K562 (cell line): Measurements from ENCODE around the gene ITGA2B. TPM values are rescaled to one million over a fixed set of nuclear protein-coding genes. Genes with fewer than 3 reads are reported as not detected.

Source experiments
- ETV6 ChIP-seq, 3 experiments: fragments of 150-350 bp in 1 of 3; sonication (generic) in 1 of 3; formaldehyde crosslinking in 1 of 3; IDR thresholded peaks; 2 replicates each; pipeline versions ENCODE4 v1.6.1 to v1.8.0; 2014 to 2022; ENCODE audit warnings: borderline replicate concordance in 2 of 3, low read depth in 2 of 3, antibody characterized with exemption in 1 of 3, low read length in 1 of 3, mild to moderate bottlenecking in 1 of 3, missing genetic modification reagents in 1 of 3
- HNRNPUL1 ChIP-seq: fragments of 200-400 bp; formaldehyde crosslinking; IDR thresholded peaks from 2 replicates; pipeline ENCODE4 v1.6.1; 2017; ENCODE audit warnings: low read length
- MTA2 ChIP-seq: fragments of 450-650 bp; IDR thresholded peaks from 2 replicates; pipeline ENCODE4 v1.6.1; 2016; ENCODE audit warnings: low read depth
- MYNN ChIP-seq, 2 experiments: sonication (generic); formaldehyde crosslinking in 1 of 2; IDR thresholded peaks; 2 replicates each; pipeline versions ENCODE4 v1.5.0 to v1.6.1; 2016 to 2020; ENCODE audit warnings: antibody characterized with exemption in 1 of 2, missing genetic modification reagents in 1 of 2
- POLR2H ChIP-seq: IDR thresholded peaks from 2 replicates; pipeline ENCODE4 v1.6.1; 2016; ENCODE audit warnings: missing genetic modification characterization, low read depth, mild to moderate bottlenecking, control low read depth, missing compliant biosample characterization, moderate library complexity
- POLR3A ChIP-seq: IDR thresholded peaks from 2 replicates; pipeline ENCODE4 v1.6.1; 2011; ENCODE audit warnings: borderline replicate concordance, mild to moderate bottlenecking, moderate library complexity; ENCODE audit not compliant: insufficient read length, insufficient read depth; ENCODE audit errors: extremely low read depth
- POU5F1 ChIP-seq: fragments of 150-350 bp; IDR thresholded peaks from 2 replicates; pipeline ENCODE4 v1.6.1; 2014; ENCODE audit warnings: borderline replicate concordance, low read length, low read depth, mild to moderate bottlenecking; ENCODE audit not compliant: partially characterized antibody
- PPARD ChIP-seq: fragments of 250-450 bp; sonication (Bioruptor Pico); IDR thresholded peaks from 2 replicates; pipeline ENCODE4 v1.8.0; 2022; ENCODE audit warnings: inconsistent platforms, mild to moderate bottlenecking, moderate library complexity
- RAD21 ChIP-seq, 2 experiments: fragments of 250-450 bp in 1 of 2; fragments of 450-650 bp in 1 of 2; sonication (Bioruptor Pico) in 1 of 2; formaldehyde crosslinking in 1 of 2; IDR thresholded peaks in 1 of 2; conservative IDR thresholded peaks in 1 of 2; 2 replicates each; pipeline versions ENCODE4 v1.4.0 to v1.8.0; 2020 to 2022; ENCODE audit warnings: mild to moderate bottlenecking in 2 of 2, moderate library complexity in 1 of 2
- RBM17 ChIP-seq: fragments of 200-400 bp; formaldehyde crosslinking; IDR thresholded peaks from 2 replicates; pipeline ENCODE4 v1.6.1; 2017; ENCODE audit warnings: low read depth, mild to moderate bottlenecking, low read length, borderline replicate concordance
- REST ChIP-seq, 2 experiments: fragments of 450-650 bp; formaldehyde crosslinking in 1 of 2; IDR thresholded peaks; 2 replicates each; pipeline versions ENCODE4 v1.4.0 to v1.6.1; 2014 to 2020; ENCODE audit warnings: mild to moderate bottlenecking in 2 of 2, borderline replicate concordance in 1 of 2, low read depth in 1 of 2
- SETDB1 ChIP-seq: IDR thresholded peaks from one replicate; pipeline ENCODE4 v1.6.1; 2012; ENCODE audit warnings: low read length, control low read depth, inconsistent platforms
- SMARCC2 ChIP-seq: fragments of 450-650 bp; IDR thresholded peaks from 2 replicates; pipeline ENCODE4 v1.6.1; 2017; ENCODE audit warnings: antibody characterized with exemption, moderate library complexity, mild to moderate bottlenecking, low read depth
- SMC3 ChIP-seq: conservative IDR thresholded peaks from 2 replicates; pipeline ENCODE4 v1.6.1; 2011; ENCODE audit warnings: low read depth, low read length, improper control_type of control experiment; ENCODE audit not compliant: insufficient read depth
- SNIP1 ChIP-seq: fragments of 450-650 bp; IDR thresholded peaks from 2 replicates; pipeline ENCODE4 v1.7.1; 2017; ENCODE audit warnings: low read depth, mild to moderate bottlenecking
- TEAD4 ChIP-seq, 2 experiments: sonication (generic) in 1 of 2; formaldehyde crosslinking in 1 of 2; IDR thresholded peaks; 2 replicates each; pipeline versions ENCODE4 v1.6.1 to v1.8.0; 2012 to 2022; ENCODE audit warnings: borderline replicate concordance in 1 of 2, inconsistent platforms in 1 of 2, low read length in 1 of 2, mild to moderate bottlenecking in 1 of 2, missing genetic modification reagents in 1 of 2
- ZC3H11A ChIP-seq: IDR thresholded peaks from 2 replicates; pipeline ENCODE4 v1.6.1; 2012; ENCODE audit warnings: low read depth, low read length, improper control_type of control experiment
- ZNF699 ChIP-seq: fragments of 250-450 bp; sonication (Bioruptor Pico); IDR thresholded peaks from 2 replicates; pipeline ENCODE4 v1.8.0; 2021; ENCODE audit warnings: mild to moderate bottlenecking, moderate library complexity; ENCODE audit not compliant: insufficient replicate concordance
- polyA plus RNA-seq, 8 experiments: library from polyadenylated mRNA; depleted of rRNA in 4 of 8; stranded (reverse) in 5 of 8; unstranded in 3 of 8; fragments of >200 nt; fragmentation: Nextera tagmentation in 2 of 8; fragmentation: Illumina TruSeq in 1 of 8; extraction: Ambion mirVana in 2 of 8; extraction: Trizol in 1 of 8; gene quantifications; 2 replicates each; pipeline versions ENCODE4 v1.2.1 to v1.2.3, GENCODE V29; 2011 to 2014; ENCODE audit warnings: inconsistent platforms in 1 of 8, missing spikeins in 1 of 8
- total RNA-seq, 7 experiments: library from RNA; depleted of rRNA in 6 of 7; stranded (reverse); fragments of >200 nt in 6 of 7; fragmentation: Illumina TruSeq in 2 of 7; extraction: Trizol in 2 of 7; gene quantifications; 2 replicates each; pipeline versions ENCODE4 v1.2.1 to v1.2.3, GENCODE V29; 2011 to 2021; ENCODE audit warnings: low replicate concordance in 1 of 7

The ITGA2B gene
- total and polyA plus RNA-seq, 9 of the 15 experiments (the other 6 are each of a cell fraction or from before 2014, with no cell fraction given), result 1.1 to 26.4 (median 5.6) TPM

GRCh38 chr17:44400226-44400847 lies 10.9 kb upstream of the ITGA2B start (continued):
- TF ChIP-seq MTA2 (no peak), HNRNPUL1 (no peak), PPARD (CRISPR knock-in tag) (no peak), TEAD4 (IDR thresholded peaks at IDR 0.05; ENCODE audit: low read length) (no peak), TEAD4 (CRISPR knock-in tag; IDR thresholded peaks at IDR 0.05; ENCODE audit: borderline replicate concordance) (no peak), ETV6 (IDR thresholded peaks at IDR 0.05; ENCODE audit: borderline replicate concordance in 1 of 2, low read depth in 2 of 2, low read length in 1 of 2) (no peak), ETV6 (CRISPR knock-in tag; IDR thresholded peaks at IDR 0.05; ENCODE audit: borderline replicate concordance) (no peak), SNIP1 (no peak), REST (IDR thresholded peaks at IDR 0.05; ENCODE audit: borderline replicate concordance) (peak; percentile 58; the same call in 1 of the 2 replicates), REST (CRISPR knock-in tag; IDR thresholded peaks at IDR 0.05; ENCODE audit: low read depth) (no peak), POLR2H (tag) (no peak), SMC3 (0 out of 2 replicates have a peak, but pooled peaks have one; percentile 33), SETDB1 (no peak), RBM17 (no peak), ZNF699 (CRISPR knock-in tag) (no peak), POLR3A (no peak), RAD21 (CRISPR knock-in tag; conservative IDR thresholded peaks at IDR 0.05 in 1 of 2, IDR thresholded peaks at IDR 0.05 in 1 of 2) (peak in 1 of 2 experiments; percentile 61; a peak in 2 of 4 replicates), SMARCC2 (no peak), ZC3H11A (no peak), POU5F1 (no peak), MYNN (IDR thresholded peaks at IDR 0.05) (no peak), MYNN (CRISPR knock-in tag; IDR thresholded peaks at IDR 0.05) (no peak)
